CD4-positive, alpha-beta T cell (primary cell): ENCODE results near the gene CCDC154. TPM values are rescaled to one million over a fixed set of nuclear protein-coding genes. Genes with fewer than 3 reads are reported as not detected.

ENCODE experiments used
- ATAC-seq: fragments of 200-7000 bp; cut with Tn5 transposase; one replicate; pipeline ENCODE4 v1.10.0; 2022; ENCODE audit warnings: mild to moderate bottlenecking; ENCODE audit not compliant: poor library complexity
- CTCF ChIA-PET: fragments of 350-600 bp; sonication (Branson Sonifier 250); formaldehyde crosslinking; loops from one replicate; lab custom pipeline; 2021; ENCODE audit warnings: antibody characterized with exemption, inconsistent platforms; lab: Charles Lee
- POLR2A ChIA-PET: fragments of 350-600 bp; sonication (Branson Sonifier 250); formaldehyde crosslinking; loops from one replicate; lab custom pipeline; 2021; ENCODE audit warnings: antibody characterized with exemption, inconsistent platforms; lab: Charles Lee
- DNase-seq, 14 experiments: peaks; one replicate each; pipeline ENCODE4 v3.0.0-alpha.2; 2013 to 2020; ENCODE audit warnings: mixed read lengths in 2 of 14
- H3K27ac ChIP-seq, 2 donors: one replicate each; pipeline versions ENCODE4 v1.5.1 to v1.7.0; 2013; ENCODE audit warnings: low read length in 2 of 2, low read depth in 1 of 2, mild to moderate bottlenecking in 1 of 2
- H3K27me3 ChIP-seq, 2 experiments: 1 replicate in 1 of 2; 2 replicates in 1 of 2; pipeline versions ENCODE4 v1.6.1 to v1.7.0; 2013; ENCODE audit warnings: low read length in 2 of 2, control low read depth in 1 of 2, mild to moderate bottlenecking in 1 of 2, moderate library complexity in 1 of 2; ENCODE audit not compliant: insufficient read depth in 2 of 2, control insufficient read depth in 1 of 2
- H3K36me3 ChIP-seq: one replicate; pipeline ENCODE4 v1.6.1; 2013; ENCODE audit warnings: low read length, control low read depth; ENCODE audit not compliant: insufficient read depth
- H3K4me1 ChIP-seq: one replicate; pipeline ENCODE4 v1.6.1; 2013; ENCODE audit warnings: low read length, control low read depth; ENCODE audit not compliant: insufficient read depth
- H3K4me3 ChIP-seq: one replicate; pipeline ENCODE4 v1.5.1; 2013; ENCODE audit warnings: mild to moderate bottlenecking, low read length, moderate library complexity
- H3K9me3 ChIP-seq, 2 experiments: 1 replicate in 1 of 2; 2 replicates in 1 of 2; pipeline versions ENCODE4 v1.6.1 to v1.7.0; 2013; ENCODE audit warnings: low read length in 2 of 2, mild to moderate bottlenecking in 2 of 2, control low read depth in 1 of 2, moderate library complexity in 1 of 2; ENCODE audit not compliant: control insufficient read depth in 1 of 2, insufficient read depth in 1 of 2
- H3K27ac Mint-ChIP-seq: one replicate; pipeline ENCODE4 v1.8.0; 2020; ENCODE audit warnings: mixed read lengths
- H3K27me3 Mint-ChIP-seq: one replicate; pipeline ENCODE4 v1.8.0; 2021; ENCODE audit warnings: mixed read lengths
- H3K36me3 Mint-ChIP-seq: one replicate; pipeline ENCODE4 v1.8.0; 2021; ENCODE audit warnings: low read depth, mixed read lengths
- H3K4me1 Mint-ChIP-seq: one replicate; pipeline ENCODE4 v1.8.0; 2021; ENCODE audit warnings: low read depth, mixed read lengths
- H3K4me3 Mint-ChIP-seq: one replicate; pipeline ENCODE4 v1.8.0; 2020; ENCODE audit warnings: mild to moderate bottlenecking, mixed read lengths
- H3K9me3 Mint-ChIP-seq: one replicate; pipeline ENCODE4 v1.8.0; 2020; ENCODE audit warnings: mixed read lengths
- intact Hi-C, 2 experiments: fragments of 100-400 bp; cut with DNase I in 1 of 2; cut with micrococcal nuclease in 1 of 2; formaldehyde crosslinking; loops; one replicate each; pipeline versions ENCODE4 v1.15.1 to v1.9.0; 2023 to 2025; cut with DNase I, micrococcal nuclease
- total RNA-seq, 174 experiments: library from RNA in 2 of 174; stranded (reverse) in 2 of 174; gene quantifications; one replicate each; pipeline ENCODE4 v1.2.3 and lab custom pipeline; 2021 to 2026
- TF ChIP-seq, protein P1 (sequence below): fragments of 200-600 bp; IDR thresholded peaks from one replicate; pipeline ENCODE4 v1.8.0; 2022; ENCODE audit warnings: antibody characterized with exemption, mild to moderate bottlenecking

The CCDC154 gene
- total RNA-seq, 2 experiments from 2014 or later, result 2.9 to 3.0 TPM

DNA sequence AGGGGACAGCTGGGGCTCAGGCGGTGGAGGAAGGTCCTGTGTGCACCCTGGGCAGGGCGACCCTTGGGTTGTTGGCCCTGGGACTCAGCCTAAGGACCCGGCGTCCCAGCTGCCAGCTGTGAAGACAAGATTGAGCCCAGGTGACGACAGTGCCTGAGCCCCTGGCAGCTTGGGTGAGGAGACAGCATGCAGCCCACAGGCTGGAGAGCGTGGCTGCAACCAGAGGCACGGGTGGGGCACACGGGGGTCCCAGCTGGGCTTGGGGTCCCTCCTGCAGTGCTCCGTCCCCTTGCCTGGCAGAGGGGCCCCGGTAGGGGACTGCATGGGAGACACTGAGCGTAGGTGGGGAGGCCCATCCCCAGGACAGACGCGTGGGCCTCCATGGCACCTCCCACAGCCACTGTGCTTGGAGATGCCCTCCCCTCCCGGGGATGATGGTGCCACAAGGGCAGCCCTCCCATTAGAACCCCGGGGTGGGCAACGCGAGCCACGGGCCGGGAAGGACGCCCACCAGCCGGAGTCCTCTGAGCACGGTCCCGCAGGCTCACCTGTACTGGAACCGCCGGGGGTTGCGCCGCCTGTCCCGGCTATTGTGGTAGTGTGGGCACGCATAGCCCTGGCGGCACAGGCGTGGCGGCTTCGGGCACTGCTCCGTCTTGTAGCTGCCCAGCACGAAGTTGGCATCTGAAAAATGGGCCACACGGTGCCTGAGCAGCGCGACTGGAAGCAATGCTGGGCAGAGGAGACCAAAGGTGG lies 45.4 kb downstream of the CCDC154 start:
- DNase-seq (no peak), ATAC-seq (no peak)
- peaks cover 54% of the 10 kb centered on the region for H3K36me3 Mint-ChIP-seq
- ChIA-PET POLR2A (no interaction called here), CTCF (no interaction called here)
- no peaks in the 10 kb centered on the region for H3K4me1 Mint-ChIP-seq
- H3K9me3 ChIP-seq, result no peaks in the 10 kb centered on the region
- no peaks in the 10 kb centered on the region for H3K27me3 ChIP-seq
- TF ChIP-seq, protein P1, sequence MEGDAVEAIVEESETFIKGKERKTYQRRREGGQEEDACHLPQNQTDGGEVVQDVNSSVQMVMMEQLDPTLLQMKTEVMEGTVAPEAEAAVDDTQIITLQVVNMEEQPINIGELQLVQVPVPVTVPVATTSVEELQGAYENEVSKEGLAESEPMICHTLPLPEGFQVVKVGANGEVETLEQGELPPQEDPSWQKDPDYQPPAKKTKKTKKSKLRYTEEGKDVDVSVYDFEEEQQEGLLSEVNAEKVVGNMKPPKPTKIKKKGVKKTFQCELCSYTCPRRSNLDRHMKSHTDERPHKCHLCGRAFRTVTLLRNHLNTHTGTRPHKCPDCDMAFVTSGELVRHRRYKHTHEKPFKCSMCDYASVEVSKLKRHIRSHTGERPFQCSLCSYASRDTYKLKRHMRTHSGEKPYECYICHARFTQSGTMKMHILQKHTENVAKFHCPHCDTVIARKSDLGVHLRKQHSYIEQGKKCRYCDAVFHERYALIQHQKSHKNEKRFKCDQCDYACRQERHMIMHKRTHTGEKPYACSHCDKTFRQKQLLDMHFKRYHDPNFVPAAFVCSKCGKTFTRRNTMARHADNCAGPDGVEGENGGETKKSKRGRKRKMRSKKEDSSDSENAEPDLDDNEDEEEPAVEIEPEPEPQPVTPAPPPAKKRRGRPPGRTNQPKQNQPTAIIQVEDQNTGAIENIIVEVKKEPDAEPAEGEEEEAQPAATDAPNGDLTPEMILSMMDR, result no peak
- peaks cover 67% of the 10 kb centered on the region for H3K36me3 ChIP-seq
- H3K27me3 Mint-ChIP-seq, result no peaks in the 10 kb centered on the region
- no peak overlapping the region for H3K4me3 ChIP-seq
- no peak overlapping the region for H3K27ac ChIP-seq
- H3K27ac Mint-ChIP-seq, result no peak overlapping the region
- intact Hi-C loops, result no loop called here
- H3K4me1 ChIP-seq, result no peaks in the 10 kb centered on the region
- H3K9me3 Mint-ChIP-seq, result no peaks in the 10 kb centered on the region
- H3K4me3 Mint-ChIP-seq, result no peak overlapping the region

DNA sequence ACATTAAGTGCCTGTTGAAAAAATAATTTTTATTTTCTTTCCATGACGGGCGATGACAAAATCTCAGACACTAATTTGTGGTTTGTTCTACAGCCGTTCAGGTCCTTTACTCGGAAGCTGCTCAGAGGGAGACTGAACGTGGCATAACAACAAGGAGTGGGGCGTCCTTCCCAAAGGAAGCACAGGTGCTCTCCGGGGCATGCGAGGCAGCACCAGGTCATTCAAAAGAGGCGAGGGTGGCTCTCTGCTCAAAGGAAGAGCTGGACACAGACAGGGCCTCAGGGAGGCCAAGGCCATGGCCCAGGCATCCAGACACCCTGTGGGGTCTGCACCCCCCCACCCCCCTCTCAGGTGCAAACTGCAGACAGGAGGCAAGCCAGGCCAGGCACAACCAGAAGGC lies 46.0 kb downstream of the CCDC154 start:
- Mint-ChIP-seq H3K9me3 (no peaks in the 10 kb centered on the region), H3K36me3 (peaks cover 51% of the 10 kb centered on the region), H3K27me3 (no peaks in the 10 kb centered on the region), H3K4me3 (no peak overlapping the region), H3K27ac (no peak overlapping the region), H3K4me1 (no peaks in the 10 kb centered on the region)
- Histone ChIP-seq H3K9me3 (no peaks in the 10 kb centered on the region), H3K27ac (no peak overlapping the region), H3K4me3 (no peak overlapping the region), H3K36me3 (peaks cover 70% of the 10 kb centered on the region), H3K4me1 (no peaks in the 10 kb centered on the region), H3K27me3 (no peaks in the 10 kb centered on the region)
- DNase-seq (no peak), ATAC-seq (no peak)
- ChIA-PET CTCF (no interaction called here), POLR2A (interaction anchor here (0.7 kb wide), 1 partner anchor 573 kb away, joined by 3 read pairs; no protein-coding TSS in a partner anchor)
- TF ChIP-seq, protein P1, result no peak
- intact Hi-C loops, result no loop called here

DNA sequence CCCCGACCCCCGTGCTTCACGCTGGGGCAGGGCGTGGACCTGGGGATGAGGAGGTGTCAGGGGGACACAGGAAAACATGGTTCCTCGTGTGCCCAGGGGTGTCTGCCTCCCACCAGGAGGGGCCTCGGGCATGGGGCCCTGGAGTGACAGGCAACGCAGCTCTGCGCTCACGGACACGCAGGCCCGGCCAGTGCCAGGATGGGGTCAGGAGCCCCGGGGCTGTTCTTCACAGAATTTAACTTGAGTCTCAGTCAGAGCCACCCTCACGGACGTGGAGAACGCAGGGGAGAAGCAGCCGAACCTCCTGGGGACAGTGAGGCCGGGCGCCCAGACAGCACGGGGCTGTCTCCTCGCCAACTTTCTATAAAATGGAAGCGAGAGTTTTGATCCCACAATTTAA lies 46.6 kb downstream of the CCDC154 start:
- no peaks in the 10 kb centered on the region for H3K9me3 ChIP-seq
- H3K36me3 ChIP-seq, result peaks cover 69% of the 10 kb centered on the region
- H3K36me3 Mint-ChIP-seq, result peaks cover 48% of the 10 kb centered on the region
- TF ChIP-seq, protein P1, result no peak
- no peaks in the 10 kb centered on the region for H3K9me3 Mint-ChIP-seq
- no peaks in the 10 kb centered on the region for H3K27me3 Mint-ChIP-seq
- no peaks in the 10 kb centered on the region for H3K4me1 ChIP-seq
- POLR2A ChIA-PET, result interaction anchor here (0.7 kb wide), 1 partner anchor 574 kb away, joined by 3 read pairs; no protein-coding TSS in a partner anchor
- no peak for ATAC-seq
- no peak overlapping the region for H3K27ac ChIP-seq
- no peaks in the 10 kb centered on the region for H3K27me3 ChIP-seq
- no peak overlapping the region for H3K27ac Mint-ChIP-seq
- H3K4me3 ChIP-seq, result no peak overlapping the region
- no peak overlapping the region for H3K4me3 Mint-ChIP-seq
- CTCF ChIA-PET, result no interaction called here
- no peak for DNase-seq
- H3K4me1 Mint-ChIP-seq, result no peaks in the 10 kb centered on the region
- intact Hi-C loops, result no loop called here
